GM19397 (cell line): ENCODE results near the gene ZNF787.
A peak's percentile ranks its signal among the peaks of the same experiment; 100 is the strongest.

ENCODE experiments used
- ATAC-seq: cut with Tn5 transposase; IDR thresholded peaks from one replicate; pipeline ENCODE4 v1.9.1; 2021; ENCODE audit warnings: mild to moderate bottlenecking, moderate library complexity; ENCODE audit not compliant: unreplicated experiment

The ZNF787 gene

DNA sequence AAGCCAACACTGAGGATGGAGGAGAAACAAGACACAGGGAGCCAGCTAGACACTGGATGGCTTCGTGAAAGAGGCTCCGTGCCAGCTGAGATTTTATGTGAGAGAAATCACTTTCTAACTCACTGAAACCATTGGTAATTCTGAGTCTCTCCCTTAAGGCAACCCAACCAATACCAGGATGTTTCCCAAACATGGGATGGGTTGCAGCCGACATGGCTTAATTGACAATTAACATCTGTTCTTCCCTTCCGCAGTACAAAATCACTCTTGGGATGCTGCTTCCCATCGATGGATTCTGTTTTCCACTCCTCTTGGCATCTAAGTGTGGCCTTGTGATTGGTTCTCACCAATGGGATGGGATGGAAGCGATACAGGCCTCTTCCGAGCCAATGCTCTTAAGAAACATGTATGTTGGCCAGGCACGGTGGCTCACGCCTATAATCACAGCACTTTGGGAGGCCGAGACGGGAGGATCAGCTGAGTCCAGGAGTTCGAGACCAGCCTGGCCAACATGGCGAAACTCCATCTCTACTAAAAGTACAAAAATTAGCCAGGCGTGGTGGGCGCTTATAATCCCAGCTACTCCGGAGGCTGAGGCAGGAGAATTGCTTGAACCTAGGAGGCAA lies 2.3 kb upstream of the ZNF787 start:
- ATAC-seq, result no peak

DNA sequence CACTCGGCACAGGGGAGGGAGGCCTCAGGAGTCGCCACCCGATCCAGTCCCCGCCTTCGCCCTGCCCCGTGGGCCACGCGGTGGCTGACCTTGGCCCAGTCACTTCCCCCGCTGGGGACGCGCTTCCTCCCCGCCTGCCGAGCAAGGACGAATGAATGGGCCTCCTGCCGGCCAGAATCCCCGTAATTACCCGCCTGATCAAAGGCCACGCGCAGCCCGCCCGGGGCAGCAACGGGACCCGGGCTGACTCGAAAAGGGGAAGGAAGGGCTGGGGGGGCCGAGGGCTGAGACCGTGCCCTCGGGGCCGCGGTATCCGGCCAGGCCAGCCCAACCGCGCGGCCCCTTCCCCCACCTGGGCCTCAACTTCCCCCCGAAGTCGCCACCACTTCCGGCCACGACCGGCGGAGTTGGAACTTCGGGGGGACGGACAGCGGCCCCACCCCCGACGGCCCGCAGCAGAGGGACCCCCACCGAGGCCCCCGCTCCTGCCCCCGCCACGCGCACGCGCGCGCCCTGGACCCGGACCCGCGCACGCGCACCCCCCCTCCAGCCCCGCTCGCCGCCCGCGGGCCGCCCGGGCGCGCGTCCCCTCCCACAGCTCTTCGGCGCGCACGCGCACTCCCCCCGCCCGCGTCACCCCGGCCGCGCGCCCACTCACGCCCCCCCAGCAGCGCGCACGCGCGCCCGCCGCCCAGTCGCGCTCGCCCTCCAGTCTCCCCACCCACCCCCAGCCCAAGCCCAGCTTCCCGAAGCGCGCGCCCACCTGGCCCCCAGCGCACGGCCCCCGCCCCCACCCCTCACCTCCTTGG lies 520 bp downstream of the ZNF787 start:
- ATAC-seq, result peak; percentile 37

DNA sequence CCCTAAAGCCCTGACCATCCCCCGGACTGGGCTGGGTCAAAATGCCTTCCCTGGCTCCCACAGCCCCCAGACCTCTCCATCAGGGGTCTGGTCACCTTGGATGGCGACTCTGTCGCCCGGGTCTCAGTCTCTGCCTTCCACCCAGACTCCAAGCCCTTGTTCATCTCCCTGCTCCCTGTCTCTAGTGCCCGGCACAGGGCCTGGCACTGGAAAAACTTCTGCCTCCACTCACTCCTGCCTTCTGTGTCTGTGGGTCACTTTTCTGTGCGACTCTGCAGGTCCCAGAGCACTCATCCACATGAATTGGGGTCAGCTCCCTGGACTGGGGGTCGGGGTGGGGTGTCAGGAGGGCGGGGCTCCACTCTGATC lies 1.1 kb downstream of the ZNF787 start:
- ATAC-seq, result no peak

DNA sequence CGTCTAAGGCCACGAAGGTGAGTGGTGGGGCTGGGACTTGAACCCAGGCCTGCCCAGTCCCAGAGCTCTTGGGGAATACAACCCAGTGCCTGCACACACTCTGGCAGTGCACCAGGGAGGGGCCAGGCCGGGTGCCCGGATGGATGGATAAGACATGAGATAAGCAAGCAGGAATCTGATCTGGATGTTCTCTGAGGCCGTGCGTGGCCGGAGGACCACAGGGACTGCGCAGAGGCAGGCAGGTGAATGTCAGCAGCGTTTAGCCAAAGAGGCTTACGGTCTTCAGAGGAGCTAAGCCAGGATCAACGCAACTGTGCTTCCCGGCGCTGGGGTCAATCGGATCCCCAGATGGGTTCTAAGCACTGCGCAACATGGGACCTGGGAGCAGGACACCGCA lies 1.5 kb downstream of the ZNF787 start:
- ATAC-seq, result no peak

DNA sequence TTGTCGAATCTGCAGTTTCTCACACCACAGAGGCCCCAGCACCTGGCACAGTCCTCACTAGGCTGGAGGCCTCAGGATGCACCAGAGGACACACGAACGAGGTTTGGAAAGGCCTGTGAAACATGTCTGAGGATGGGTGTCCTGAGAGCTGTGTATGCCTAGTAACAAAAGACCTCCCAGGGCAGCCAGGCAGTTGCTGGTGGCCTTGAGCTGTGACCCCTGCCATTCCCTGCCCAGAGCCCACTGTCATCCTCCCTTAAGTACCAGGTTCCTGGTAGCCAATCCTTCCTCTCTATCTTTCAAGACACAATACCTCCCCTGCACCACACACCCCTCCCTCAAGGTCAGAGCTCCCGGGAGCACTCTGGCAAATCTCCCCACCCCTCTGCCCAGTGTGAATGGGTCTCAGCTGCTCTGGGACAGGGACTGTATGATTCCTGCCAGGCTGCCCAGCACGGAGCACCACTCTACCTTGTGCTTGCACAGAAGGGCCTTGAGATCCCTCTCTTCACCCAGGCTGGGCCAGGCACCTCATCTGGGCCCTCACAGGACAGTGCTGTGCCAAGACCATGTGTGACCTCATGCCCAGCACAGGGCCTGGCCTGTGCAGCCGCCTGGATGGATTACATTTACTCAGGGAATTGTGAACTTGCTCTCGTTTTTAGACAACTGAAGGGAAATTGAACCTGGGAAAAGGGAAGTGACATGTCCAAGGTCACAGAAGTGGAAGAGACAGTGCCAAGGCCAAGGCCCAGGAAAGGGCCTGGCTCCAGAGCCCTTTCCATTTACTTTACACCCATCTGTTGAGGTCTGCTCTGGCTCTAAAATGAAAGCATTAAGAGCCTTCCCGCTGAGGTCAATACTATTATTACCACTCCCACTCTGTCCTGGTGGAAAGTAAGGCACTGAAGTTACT lies 2.2 kb downstream of the ZNF787 start:
- ATAC-seq, result no peak

DNA sequence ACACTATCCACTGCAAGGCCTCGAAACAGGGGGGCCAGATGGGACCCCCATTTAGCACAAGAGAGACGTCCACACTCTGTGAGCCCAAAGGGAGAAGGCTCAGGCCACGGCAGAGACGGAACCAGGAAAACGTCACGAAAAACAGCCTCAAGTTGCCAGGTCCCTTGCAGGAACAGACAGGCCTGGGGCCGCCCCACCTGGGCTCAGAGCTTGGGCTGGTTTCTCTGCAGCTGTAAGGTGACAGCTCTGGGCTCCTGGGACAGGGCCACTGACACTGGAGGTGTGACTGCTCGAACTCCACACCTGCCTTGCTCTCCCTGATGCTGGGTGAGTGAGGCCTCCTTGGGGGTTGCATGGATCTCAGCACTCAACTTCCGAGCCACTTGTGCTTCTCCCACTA lies 3.2 kb downstream of the ZNF787 start:
- no peak for ATAC-seq

DNA sequence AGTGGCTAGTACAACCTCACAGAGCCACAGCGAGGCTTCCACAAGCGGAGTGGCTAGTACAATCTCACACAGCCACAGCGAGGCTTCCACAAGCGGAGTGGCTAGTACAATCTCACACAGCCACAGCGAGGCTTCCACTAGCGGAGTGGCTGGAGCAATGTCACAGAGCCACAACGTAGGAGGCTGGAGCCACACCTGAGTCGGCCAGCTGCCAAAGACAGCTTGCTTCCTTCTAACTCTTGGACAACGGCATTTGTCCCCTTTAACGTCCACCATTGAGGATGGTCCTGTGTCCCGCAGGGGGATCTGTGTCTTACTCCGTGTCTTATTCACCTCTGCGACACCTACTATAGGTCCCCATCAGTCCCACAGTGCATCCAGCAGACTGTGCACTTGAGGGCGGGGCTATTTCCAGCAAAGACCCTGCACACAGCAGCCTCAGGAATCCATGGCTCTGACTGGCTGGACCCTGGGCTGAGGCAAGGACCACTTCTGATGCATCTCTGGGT lies 3.7 kb downstream of the ZNF787 start:
- no peak for ATAC-seq

DNA sequence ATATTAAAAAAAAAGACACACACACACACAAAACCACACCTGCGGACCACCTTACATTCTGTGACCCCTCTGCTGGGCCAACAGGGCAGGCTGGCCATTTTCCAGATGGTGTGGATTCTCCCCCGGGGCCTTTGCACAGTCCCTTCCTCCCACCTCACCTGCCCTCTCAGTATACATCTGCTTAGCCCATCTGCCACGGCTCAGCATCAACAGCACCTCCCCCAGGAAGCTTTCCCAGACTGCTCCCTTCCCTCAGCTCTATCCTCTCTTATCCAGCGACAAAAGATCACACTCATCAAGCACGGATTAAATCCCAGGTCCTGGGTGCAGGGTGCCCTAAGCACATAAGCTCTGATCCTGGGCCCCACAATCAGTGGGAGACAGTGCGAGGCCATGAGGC lies 4.5 kb downstream of the ZNF787 start:
- ATAC-seq, result no peak

DNA sequence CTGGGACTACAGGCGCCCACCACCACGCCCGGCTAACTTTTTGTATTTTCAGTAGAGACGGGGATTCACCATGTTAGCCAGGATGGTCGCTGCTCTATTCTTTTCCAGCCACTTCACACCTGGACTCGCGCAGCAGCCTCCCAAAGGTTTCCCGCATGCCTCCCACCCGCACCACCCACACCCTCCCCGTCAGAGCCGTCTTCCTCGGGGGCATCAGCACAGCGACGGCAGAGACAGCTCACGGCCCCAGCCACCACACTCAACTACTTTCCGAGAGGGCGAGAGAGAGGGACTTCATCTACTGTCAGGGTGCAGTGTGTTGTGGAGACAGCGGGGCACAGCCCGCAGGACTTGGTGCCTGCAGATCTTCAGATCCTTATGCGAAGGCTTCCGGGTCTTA lies 5.6 kb downstream of the ZNF787 start:
- ATAC-seq, result no peak

DNA sequence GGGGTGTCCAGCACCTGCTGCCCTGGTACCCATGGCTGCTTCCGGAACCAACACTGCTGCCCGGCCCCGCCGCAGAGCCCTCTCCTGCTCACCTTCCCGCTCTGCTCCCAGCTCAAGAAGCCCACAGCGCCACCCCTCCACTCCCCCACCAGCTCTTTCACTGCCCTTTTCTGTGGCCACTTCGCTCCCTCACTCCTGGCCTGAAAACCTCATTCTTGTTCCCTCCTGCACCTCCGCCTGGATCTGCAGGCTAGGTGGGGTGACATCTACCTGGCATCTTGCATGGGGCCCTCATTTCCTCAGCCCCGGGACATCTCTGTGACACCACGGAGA lies 6.4 kb downstream of the ZNF787 start:
- no peak for ATAC-seq

DNA sequence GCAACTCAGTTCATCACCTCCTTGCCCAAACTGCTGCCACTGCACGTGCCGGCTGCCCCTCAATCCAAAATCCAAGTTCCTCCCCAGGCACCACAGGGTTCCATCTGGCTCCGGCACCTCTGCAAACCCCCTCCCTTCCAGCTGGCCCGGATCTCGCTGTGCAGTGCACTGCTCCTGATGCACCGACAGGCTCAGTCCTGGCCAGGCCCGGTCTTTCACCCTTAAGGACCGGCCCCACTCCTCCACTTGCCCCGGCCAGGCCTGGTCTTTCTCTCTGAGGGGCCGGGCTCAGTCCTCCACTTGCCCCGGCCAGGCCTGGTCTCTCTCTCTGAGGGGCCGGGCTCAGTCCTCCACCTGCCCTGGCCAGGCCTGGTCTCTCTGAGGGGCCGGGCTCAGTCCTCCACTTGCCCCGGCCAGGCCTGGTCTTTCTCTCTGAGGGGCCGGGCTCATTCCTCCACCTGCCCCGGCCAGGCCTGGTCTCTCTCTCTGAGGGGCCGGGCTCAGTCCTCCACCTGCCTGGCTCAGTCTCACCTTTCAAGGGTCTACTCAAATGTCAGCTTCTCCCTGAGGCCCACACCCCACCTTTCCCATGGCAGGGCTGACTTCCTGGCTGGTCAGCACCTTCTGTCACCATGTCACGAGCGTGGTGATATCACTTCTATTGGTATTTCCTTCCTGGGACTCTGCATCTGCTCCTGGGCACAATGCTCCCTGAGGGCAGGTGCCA lies 6.9 kb downstream of the ZNF787 start:
- no peak for ATAC-seq

DNA sequence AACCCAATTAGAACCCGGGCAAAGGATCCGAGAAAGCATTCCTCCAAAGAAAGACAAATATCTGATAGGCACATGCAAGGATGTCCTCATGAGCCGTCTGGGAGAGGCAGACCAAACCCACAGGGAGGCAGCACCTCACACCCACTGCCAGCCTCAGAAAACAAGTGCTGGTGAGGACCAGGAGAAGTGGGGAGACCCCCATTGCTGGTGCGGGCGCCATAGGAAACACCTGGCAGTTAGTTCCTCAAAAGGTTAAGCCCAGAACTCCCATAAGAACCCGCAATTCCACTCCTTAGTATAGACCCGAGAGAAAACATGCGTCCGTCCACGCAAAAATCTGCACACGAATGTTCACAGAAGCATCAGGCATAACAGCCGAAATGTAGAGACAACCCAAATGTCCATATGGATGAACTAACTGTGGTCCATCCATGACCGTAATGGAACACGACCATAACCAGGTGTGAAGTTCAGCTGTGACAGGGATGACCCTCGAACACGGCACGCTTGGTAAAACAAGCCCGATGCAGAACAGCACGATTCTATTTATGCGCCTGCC lies 7.9 kb downstream of the ZNF787 start:
- no peak for ATAC-seq

DNA sequence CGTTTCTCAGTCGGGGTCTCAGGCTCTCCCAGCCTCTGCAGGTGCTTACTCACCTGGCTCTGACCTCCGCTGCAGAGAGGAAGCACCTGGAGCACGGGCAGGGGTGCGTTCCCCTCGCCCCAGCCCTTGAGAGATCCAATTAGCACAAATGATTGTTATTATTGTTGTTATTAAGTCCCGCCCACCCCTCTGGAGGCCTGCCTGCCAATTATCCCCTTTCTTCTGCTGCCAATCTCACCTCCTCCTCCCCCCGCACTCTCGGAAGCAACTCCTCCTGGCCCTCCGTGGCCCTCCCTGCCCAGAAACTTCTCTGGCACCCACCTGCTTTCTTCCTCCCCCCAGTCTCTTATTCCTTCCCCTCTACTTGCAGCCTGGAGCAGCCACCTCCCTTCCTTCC lies 8.8 kb downstream of the ZNF787 start:
- no peak for ATAC-seq

DNA sequence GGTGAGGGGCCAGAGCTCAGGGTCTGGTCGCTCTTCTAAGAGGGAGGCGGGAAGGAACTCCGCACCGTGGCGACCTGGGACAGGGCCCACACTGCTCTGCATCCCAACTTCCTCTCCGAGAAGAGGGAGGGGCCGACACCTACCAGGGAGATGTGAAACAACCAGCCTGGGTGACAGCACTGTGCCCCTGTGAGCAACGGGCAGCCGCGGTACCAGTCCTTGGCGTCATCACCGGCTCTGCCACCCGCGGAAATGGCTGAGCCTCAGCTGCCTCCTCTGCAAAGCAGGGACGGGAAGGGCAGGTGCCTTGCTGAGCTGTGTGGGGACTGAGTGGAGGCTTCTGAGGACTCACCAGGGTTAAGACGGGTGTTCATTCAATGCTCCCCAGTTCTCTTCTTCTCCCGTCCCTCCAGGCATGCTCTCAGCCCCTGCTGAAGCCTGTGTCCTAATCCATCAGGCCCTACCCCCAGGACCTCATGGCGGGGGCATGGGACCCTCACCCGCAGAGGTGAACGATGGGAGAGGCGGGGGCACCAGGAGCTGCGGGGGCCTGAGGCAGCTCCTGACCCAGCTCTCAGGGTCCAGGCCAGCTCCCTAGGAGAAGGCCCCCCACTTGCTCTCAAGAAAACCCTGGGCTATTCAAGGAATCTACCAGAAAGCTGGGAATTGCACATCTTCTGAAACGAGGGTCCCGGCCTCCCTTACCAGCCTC lies 9.3 kb downstream of the ZNF787 start:
- peak; percentile 71 for ATAC-seq

DNA sequence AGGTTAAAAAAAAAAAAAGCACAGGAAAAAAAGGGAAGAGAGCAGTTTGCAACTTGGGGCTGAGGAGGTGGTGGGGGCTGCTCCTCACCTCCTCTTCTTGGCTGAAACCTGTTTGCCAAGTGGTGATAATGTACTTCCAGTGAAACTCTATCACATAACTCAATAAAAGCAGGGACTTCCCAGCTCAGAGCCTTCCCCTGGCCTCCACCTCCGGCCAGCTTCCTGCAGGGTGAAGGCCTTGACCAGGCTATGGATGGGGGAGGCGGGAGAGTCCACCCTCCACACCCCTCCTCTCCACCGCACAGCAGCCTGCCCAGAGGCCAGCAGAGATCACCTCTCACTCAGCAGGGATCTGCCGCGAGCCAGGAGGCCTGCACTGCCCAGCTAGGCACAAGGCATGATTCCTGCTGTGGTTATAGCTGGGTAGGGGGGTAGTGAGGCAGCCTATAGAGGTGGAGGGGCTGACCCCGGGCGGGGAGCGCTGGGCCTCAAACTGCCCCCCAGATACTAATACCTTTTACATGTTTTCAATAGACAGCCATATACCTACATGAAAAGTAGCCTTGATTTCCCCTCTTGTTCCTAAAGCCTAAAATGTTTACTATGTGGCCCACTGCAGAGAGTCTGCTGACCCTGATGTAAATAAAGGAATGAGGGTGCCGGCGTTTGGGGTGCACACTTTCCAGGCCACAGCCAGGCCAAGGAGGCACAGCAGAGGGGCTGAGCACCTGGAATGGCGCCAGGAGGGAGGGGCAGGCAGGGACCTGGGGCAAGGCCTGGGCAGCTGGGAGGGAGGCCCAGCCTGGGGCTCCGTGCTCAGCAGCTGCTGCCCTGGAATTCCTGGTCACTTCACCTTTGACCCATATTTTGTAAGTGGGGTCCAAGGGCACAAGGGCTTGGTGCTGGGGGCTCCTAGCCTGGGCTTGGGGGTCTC lies 10.3 kb downstream of the ZNF787 start:
- no peak for ATAC-seq

DNA sequence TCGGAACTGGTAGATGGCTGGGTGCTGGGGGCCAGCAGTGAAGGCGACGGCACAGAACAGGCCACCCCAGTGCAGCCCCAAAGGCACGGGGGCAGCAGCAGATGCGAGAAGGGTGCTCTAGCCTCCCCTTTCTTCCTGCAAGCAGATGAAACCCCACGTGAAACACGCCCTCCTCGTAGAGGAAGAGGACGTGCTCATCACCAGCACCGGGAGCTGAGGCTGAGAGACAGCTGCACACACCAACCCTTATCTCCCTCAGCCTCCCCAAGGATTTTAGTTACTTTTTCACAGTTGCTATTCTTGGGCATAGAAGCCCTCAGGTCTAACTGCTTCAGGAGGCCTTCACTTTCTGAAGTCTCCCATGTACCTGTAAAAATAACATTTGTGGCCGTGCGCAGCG lies 11.9 kb downstream of the ZNF787 start:
- ATAC-seq, result no peak

DNA sequence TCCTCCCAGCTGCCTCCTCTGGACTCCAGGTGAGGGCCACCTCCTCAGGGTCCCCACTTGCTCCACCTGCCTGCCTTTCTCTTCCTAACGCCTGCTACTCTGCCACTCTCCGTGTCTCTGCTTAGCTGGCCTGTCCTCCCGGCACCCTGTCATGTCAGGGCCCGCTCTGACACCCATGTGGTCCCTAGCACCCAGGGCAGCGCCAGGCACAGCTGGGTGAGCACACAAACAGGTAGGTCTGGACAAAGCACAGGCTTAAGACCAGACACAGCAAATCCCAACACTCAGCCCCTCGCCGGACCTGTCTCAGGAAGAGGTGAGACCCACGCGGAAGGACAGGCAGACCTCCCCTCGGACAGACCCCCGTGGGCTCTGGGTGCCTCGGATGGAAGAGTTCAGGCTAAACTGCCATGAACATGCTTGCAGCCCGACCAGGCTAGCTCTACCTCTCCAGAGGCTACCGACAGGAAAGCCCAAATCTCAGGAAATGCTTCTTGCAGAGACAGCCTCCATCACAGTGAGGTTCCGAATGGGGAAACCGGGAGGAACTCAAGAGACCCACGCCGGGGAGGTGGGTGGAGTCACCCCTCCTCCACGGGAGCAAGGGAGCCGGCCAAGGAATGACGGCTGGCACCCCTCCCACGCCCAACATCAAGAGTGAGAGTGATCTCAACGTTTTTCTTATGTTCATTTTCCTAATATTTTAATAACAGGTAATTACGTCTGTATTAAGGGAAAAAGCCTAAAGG lies 12.5 kb downstream of the ZNF787 start:
- no peak for ATAC-seq

DNA sequence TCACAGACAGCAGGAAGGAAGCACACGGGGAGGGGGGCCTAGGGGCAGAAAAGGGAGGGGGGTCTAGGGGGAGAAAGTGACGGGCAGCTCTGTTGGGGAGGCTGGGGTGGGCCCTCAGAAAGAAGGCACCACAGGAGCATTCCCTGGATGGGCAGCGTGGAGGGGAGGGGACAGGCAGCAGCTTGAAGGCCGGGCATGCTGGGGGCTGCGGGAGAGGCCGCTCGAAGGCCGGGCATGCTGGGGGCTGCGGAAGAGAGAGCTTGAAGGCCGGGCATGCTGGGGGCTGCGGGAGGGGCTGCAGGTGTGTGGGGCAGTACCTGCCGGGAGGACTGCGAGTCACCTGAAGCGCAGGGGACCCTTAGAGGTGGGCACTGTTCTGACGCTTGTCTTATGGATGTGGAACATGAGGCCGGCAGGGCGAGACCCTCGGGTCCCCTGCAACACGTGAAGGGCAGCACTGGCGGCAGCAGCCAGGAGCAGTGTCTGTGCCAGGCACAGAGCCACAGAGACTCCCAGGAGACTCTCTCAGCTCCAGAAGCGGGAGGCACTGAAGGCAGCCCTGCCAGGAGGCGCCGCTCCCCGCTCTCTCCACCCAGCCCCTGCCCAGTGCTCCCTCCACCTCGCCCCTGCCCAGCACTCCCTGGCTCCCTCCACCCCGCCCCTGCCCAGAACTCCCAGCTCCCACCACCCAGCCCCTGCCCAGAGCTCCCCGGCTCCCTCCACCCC lies 13.3 kb downstream of the ZNF787 start:
- ATAC-seq, result no peak
